SU-DHL-6 (cell line): ENCODE data around the gene MTERF1.
"Not testable (repeated sequence)": the region's sequence is repeated elsewhere in the genome, so short reads cannot be mapped to it uniquely, and the experiment has no call there.

ENCODE experiments used
- H2AFZ ChIP-seq: fragments of 200-600 bp; sonication (generic); 2 replicates; pipeline ENCODE4 v1.6.1; 2014; ENCODE audit warnings: low read depth, mild to moderate bottlenecking, moderate library complexity, mixed read lengths, antibody characterized with exemption, low read length; ENCODE audit not compliant: severe bottlenecking
- H3F3A ChIP-seq: fragments of 200-600 bp; shearing (Covaris generic); 2 replicates; pipeline ENCODE4 v1.6.0; 2016; ENCODE audit warnings: antibody characterized with exemption, mild to moderate bottlenecking; ENCODE audit not compliant: insufficient read depth
- H3K27ac ChIP-seq: fragments of 200-600 bp; sonication (generic); 2 replicates; pipeline ENCODE4 v1.5.1; 2016; ENCODE audit warnings: low read depth, mild to moderate bottlenecking, low read length, moderate library complexity, mixed read lengths
- H3K27me3 ChIP-seq: fragments of 200-600 bp; sonication (generic), shearing (Covaris generic); 2 replicates; pipeline ENCODE4 v1.6.0; 2014; ENCODE audit warnings: mild to moderate bottlenecking, low read length
- H3K36me3 ChIP-seq: fragments of 200-600 bp; sonication (generic); 2 replicates; pipeline ENCODE4 v1.6.1; 2014; ENCODE audit warnings: mild to moderate bottlenecking, low read length, mixed read lengths
- H3K4me2 ChIP-seq: fragments of 300-600, 200-600 bp; shearing (Covaris generic), sonication (generic); 2 replicates; pipeline ENCODE4 v1.6.0; 2014; ENCODE audit warnings: low read length, low read depth, mild to moderate bottlenecking; ENCODE audit not compliant: poor library complexity, severe bottlenecking
- H3K4me3 ChIP-seq: fragments of 200-600 bp; sonication (generic); 2 replicates; pipeline ENCODE4 v1.5.1; 2014; ENCODE audit warnings: antibody characterized with exemption, low read length, mild to moderate bottlenecking, mixed read lengths; ENCODE audit not compliant: insufficient read depth, poor library complexity, severe bottlenecking
- H3K79me2 ChIP-seq: fragments of 200-600 bp; sonication (generic); 2 replicates; pipeline ENCODE4 v1.6.1; 2014; ENCODE audit warnings: mild to moderate bottlenecking, low read length, moderate library complexity; ENCODE audit not compliant: insufficient read depth
- H3K9ac ChIP-seq: fragments of 200-600 bp; sonication (generic); 2 replicates; pipeline ENCODE4 v1.7.0; 2014; ENCODE audit warnings: mild to moderate bottlenecking, low read length
- H3K9me2 ChIP-seq: fragments of 200-600 bp; sonication (generic); replicated peaks from 2 replicates; pipeline ENCODE4 v1.6.1; 2014; ENCODE audit warnings: low read length; ENCODE audit not compliant: insufficient read depth
- H3K9me3 ChIP-seq: fragments of 200-600 bp; sonication (generic); 2 replicates; pipeline ENCODE4 v1.6.1; 2014; ENCODE audit warnings: low read length, mixed read lengths; ENCODE audit not compliant: insufficient read depth
- H4K20me1 ChIP-seq: fragments of 200-600 bp; sonication (generic); 2 replicates; pipeline ENCODE4 v1.6.1; 2014; ENCODE audit warnings: low read depth, mild to moderate bottlenecking, antibody characterized with exemption, low read length, moderate library complexity, mixed read lengths
- CTCF ChIP-seq: fragments of 200-600 bp; sonication (generic); IDR thresholded peaks from one replicate; pipeline ENCODE4 v1.5.1; 2017; ENCODE audit warnings: antibody characterized with exemption, mild to moderate bottlenecking, low read length, moderate library complexity; ENCODE audit not compliant: insufficient read depth, poor library complexity, severe bottlenecking
- EZH2phosphoT487 ChIP-seq: fragments of 200-600 bp; sonication (generic), shearing (Covaris generic); conservative IDR thresholded peaks from 2 replicates; pipeline ENCODE4 v1.6.1; 2018; ENCODE audit warnings: mild to moderate bottlenecking, antibody characterized with exemption, low read length, moderate library complexity, mixed read lengths

Gene MTERF1

GRCh38 chr7:91866599-91867148 is 13.8 kb downstream of the MTERF1 start:
- Histone ChIP-seq H3K4me3 (no peak overlapping the region), H3K79me2 (no peaks in the 10 kb centered on the region), H4K20me1 (no peaks in the 10 kb centered on the region; the same call in 1 of the 2 replicates), H3K27me3 (no peaks in the 10 kb centered on the region), H3K9me2 (no peaks in the 10 kb centered on the region), H3K9me3 (no peaks in the 10 kb centered on the region), H3K27ac (no peak overlapping the region), H2AFZ (no peak overlapping the region), H3K9ac (no peak overlapping the region), H3K36me3 (no peaks in the 10 kb centered on the region), H3F3A (no peaks in the 10 kb centered on the region), H3K4me2 (no peak overlapping the region)
- TF ChIP-seq EZH2phosphoT487 (no peak), CTCF (no peak)

GRCh38 chr7:91865511-91865910 is 15.0 kb downstream of the MTERF1 start:
- Histone ChIP-seq H3K9me3 (no peaks in the 10 kb centered on the region), H3K27me3 (no peaks in the 10 kb centered on the region), H3K9me2 (no peaks in the 10 kb centered on the region), H3K79me2 (no peaks in the 10 kb centered on the region), H2AFZ (no peak overlapping the region), H3K27ac (no peak overlapping the region), H3F3A (no peaks in the 10 kb centered on the region), H4K20me1 (no peaks in the 10 kb centered on the region; the same call in 1 of the 2 replicates), H3K36me3 (no peaks in the 10 kb centered on the region), H3K4me3 (no peak overlapping the region), H3K9ac (no peak overlapping the region), H3K4me2 (no peak overlapping the region)
- TF ChIP-seq CTCF (no peak), EZH2phosphoT487 (no peak)

DNA sequence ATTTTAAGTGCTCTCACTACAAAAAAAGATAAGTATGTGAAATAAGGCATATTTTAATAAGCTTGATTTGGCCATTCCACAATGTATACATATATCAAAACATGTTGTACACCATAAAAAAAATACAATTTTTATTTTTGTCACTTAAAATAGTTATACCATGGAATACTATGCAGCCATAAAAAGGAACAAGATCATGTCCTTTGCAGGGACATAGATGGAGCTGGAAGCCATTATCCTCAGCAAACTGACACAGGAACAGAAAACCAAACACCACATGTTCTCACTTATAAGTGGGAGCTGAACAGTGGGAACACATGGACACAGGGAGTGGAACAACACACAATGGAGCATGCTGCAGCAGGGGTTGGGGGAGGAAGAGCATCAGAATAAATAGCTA is 15.9 kb downstream of the MTERF1 start:
- not testable (repeated sequence) for H3K27ac ChIP-seq, H3K9me2 ChIP-seq

GRCh38 chr7:91864070-91864469 is 16.4 kb downstream of the MTERF1 start:
- Histone ChIP-seq H3K9me2 (no peaks in the 10 kb centered on the region), H3K9me3 (no peaks in the 10 kb centered on the region), H3K4me3 (no peak overlapping the region), H3K36me3 (no peaks in the 10 kb centered on the region), H3K4me2 (no peak overlapping the region), H2AFZ (no peak overlapping the region), H4K20me1 (no peaks in the 10 kb centered on the region; the same call in 1 of the 2 replicates), H3F3A (no peaks in the 10 kb centered on the region), H3K27me3 (no peaks in the 10 kb centered on the region), H3K27ac (no peak overlapping the region), H3K79me2 (no peaks in the 10 kb centered on the region), H3K9ac (no peak overlapping the region)
- no peak for TF ChIP-seq CTCF
- no peak for TF ChIP-seq EZH2phosphoT487

More for the DNA sequence above, 15.9 kb downstream of the MTERF1 start:
- H3K9me3 ChIP-seq, H3K27me3 ChIP-seq, H2AFZ ChIP-seq, H3K79me2 ChIP-seq, H4K20me1 ChIP-seq, H3K4me2 ChIP-seq, H3K9ac ChIP-seq, H3F3A ChIP-seq, H3K4me3 ChIP-seq, H3K36me3 ChIP-seq: not testable (repeated sequence)
